PFSK-1 (cell line): ENCODE data around the gene ZBTB22.

Experiments used
- FOXP2 ChIP-seq: optimal IDR thresholded peaks from 2 replicates; pipeline ENCODE3; 2011; ENCODE audit warnings: borderline replicate concordance, control low read depth, inconsistent platforms; ENCODE audit not compliant: insufficient read depth; ENCODE audit errors: extremely low read length, extremely low read depth
- POLR2AphosphoS5 ChIP-seq: IDR thresholded peaks from 2 replicates; pipeline ENCODE4 v1.6.1; 2012; ENCODE audit warnings: low read depth, mild to moderate bottlenecking, control low read depth, low read length, moderate library complexity
- SIN3A ChIP-seq: IDR thresholded peaks from 2 replicates; pipeline ENCODE4 v1.6.1; 2012; ENCODE audit warnings: mild to moderate bottlenecking, low read length, moderate library complexity, borderline replicate concordance; ENCODE audit not compliant: insufficient read depth
- TAF1 ChIP-seq: IDR thresholded peaks from 2 replicates; pipeline ENCODE4 v1.6.1; 2012; ENCODE audit warnings: low read length, control low read depth, borderline replicate concordance; ENCODE audit not compliant: insufficient read depth
- TF ChIP-seq, protein P1 (sequence below), 2 experiments: IDR thresholded peaks; 2 replicates each; pipeline versions ENCODE4 v1.6.1 to v1.8.0; 2011 to 2012; ENCODE audit warnings: low read depth in 2 of 2, low read length in 2 of 2, control low read depth in 1 of 2, inconsistent platforms in 1 of 2, mild to moderate bottlenecking in 1 of 2, moderate library complexity in 1 of 2; ENCODE audit not compliant: insufficient read depth in 1 of 2

Gene ZBTB22

DNA sequence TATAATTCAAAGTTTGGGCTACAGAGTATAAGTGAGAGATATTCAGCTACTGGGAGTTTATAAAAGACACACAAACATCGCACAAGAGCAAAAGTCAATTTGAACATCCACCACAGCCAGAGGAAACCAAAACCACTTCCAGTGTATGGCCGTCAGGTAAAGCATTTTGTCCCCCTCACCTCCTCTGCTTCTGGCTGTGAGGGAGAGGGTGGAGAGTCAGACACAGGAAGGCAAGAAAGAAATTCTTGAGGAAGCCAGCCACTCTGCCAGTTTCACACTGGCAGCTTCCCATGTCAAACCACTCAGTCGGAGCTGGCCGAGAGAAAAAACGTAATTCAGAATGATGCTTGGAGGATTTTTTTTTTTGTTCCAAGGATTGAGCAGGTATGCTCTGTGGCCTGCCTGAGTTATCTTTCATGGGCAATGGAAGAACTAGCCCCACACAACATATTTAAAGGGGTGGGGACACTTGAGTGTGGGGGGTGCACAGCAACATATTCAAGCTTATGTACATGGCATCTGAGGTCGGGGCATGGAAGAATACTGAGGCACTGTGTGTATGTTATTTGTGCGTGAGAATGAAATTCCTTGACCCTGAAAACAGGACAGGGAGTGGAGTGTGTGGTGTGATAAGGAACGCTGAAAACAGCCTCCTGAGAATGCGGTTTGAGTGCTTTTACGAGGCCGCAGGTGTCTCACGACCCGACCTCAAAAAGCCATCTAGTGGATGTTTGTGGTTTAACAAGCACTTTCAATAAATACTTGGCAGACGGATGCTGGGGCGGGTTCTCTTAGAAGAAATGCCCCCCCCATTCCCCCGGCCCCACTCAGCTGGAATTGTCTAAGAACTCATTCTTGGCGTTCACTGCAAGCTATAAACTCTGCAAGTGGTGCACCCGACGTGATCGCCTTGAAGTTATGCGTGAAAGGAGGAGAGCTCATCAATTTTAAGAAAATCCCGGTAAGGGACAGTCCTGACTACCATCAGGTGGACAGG lies 27.5 kb upstream of the ZBTB22 start:
- TF ChIP-seq POLR2AphosphoS5 (no peak), TAF1 (no peak), SIN3A (no peak), FOXP2 (no peak)
- TF ChIP-seq, protein P1, sequence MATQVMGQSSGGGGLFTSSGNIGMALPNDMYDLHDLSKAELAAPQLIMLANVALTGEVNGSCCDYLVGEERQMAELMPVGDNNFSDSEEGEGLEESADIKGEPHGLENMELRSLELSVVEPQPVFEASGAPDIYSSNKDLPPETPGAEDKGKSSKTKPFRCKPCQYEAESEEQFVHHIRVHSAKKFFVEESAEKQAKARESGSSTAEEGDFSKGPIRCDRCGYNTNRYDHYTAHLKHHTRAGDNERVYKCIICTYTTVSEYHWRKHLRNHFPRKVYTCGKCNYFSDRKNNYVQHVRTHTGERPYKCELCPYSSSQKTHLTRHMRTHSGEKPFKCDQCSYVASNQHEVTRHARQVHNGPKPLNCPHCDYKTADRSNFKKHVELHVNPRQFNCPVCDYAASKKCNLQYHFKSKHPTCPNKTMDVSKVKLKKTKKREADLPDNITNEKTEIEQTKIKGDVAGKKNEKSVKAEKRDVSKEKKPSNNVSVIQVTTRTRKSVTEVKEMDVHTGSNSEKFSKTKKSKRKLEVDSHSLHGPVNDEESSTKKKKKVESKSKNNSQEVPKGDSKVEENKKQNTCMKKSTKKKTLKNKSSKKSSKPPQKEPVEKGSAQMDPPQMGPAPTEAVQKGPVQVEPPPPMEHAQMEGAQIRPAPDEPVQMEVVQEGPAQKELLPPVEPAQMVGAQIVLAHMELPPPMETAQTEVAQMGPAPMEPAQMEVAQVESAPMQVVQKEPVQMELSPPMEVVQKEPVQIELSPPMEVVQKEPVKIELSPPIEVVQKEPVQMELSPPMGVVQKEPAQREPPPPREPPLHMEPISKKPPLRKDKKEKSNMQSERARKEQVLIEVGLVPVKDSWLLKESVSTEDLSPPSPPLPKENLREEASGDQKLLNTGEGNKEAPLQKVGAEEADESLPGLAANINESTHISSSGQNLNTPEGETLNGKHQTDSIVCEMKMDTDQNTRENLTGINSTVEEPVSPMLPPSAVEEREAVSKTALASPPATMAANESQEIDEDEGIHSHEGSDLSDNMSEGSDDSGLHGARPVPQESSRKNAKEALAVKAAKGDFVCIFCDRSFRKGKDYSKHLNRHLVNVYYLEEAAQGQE (IDR thresholded peaks at IDR 0.05; ENCODE audit: insufficient read depth in 1 of 2, low read depth in 2 of 2, low read length in 2 of 2) = no peak

DNA sequence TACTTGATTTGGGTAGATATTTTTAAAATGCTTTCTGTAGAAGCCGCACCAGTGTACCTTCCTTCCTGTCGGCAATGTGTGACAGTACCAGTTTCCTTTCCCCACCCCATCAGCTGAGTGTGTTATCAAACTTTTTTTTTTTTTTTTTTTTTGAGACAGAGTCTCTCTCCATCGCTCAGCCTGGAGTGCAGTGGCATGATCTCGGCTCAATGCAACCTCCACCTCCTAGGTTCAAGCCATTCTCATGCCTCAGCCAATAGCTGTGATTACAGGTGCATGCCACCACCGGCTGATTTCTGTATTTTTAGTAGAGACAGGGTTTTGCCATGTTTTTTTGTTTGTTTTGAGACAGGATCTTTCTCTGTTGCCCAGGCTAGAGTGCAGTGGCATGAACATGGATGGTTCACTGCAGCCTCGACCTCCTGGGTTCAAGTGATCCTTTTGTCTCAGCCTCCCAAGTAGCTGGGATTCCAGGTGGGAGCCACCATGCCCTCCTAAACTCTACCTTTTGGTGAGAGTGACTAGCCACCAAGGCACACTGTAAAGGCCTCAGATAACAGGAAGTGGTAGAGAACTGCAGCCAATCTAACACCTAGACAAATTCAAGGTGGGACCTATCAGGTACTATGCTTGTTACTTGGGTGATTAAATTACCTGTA lies 26.5 kb upstream of the ZBTB22 start:
- TF ChIP-seq SIN3A (no peak), FOXP2 (no peak), POLR2AphosphoS5 (no peak), TAF1 (no peak)
- TF ChIP-seq, protein P1 (IDR thresholded peaks at IDR 0.05; ENCODE audit: insufficient read depth in 1 of 2, low read depth in 2 of 2, low read length in 2 of 2) = no peak

DNA sequence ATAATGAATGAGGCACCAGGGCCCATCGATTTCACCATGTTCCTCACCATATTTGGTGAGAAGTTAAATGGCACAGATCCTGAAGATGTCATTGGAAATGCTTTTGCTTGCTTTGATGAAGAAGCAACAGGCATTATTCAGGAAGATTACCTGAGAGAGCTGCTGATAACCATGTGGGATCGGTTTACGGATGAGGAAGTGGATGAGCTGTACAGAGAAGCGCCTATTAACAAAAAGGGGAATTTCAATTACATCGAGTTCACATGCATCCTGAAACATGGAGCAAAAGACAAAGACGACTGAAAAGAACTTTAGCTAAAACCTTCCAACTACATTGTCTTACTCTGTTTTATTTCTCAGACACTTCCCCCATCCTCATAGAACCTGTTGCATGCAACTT lies 21.6 kb upstream of the ZBTB22 start:
- TF ChIP-seq FOXP2 = no peak
- TF ChIP-seq POLR2AphosphoS5 = no peak
- no peak for TF ChIP-seq TAF1
- TF ChIP-seq SIN3A = no peak
- TF ChIP-seq, protein P1 (IDR thresholded peaks at IDR 0.05; ENCODE audit: insufficient read depth in 1 of 2, low read depth in 2 of 2, low read length in 2 of 2) = no peak

DNA sequence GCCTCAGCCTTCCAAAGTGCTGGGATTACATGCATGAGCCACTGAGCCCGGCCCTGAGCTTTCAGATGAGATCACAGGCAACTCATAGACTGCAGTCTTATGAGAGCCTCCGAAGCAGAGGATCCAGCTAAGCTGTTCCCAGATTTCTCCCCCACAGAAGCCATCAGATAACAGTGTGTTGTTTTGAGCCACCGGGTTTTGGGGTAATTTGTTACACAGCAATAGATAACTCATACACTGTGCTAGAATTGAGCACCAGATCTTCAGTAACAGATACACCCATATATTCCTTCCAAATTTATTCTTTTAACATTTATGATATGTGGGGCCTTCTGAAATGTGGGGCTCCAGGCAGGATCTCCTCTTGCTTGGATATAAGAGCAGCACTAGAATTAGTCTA lies 19.0 kb upstream of the ZBTB22 start:
- TF ChIP-seq POLR2AphosphoS5 (no peak), TAF1 (no peak), FOXP2 (no peak), SIN3A (no peak)
- TF ChIP-seq, protein P1 (IDR thresholded peaks at IDR 0.05; ENCODE audit: insufficient read depth in 1 of 2, low read depth in 2 of 2, low read length in 2 of 2) = no peak
